Fibroblast of villous mesenchyme (primary cell): ENCODE measurements around the gene SLC22A7. TPM values are rescaled to one million over a fixed set of nuclear protein-coding genes. Genes with fewer than 3 reads are reported as not detected.

Source experiments
- DNase-seq: peaks from one replicate; pipeline ENCODE4 v3.0.0-alpha.2; 2010; ENCODE audit warnings: low read depth
- H3K4me3 ChIP-seq: 2 replicates; pipeline ENCODE4 v1.5.1; 2011; ENCODE audit warnings: low read depth, mild to moderate bottlenecking, low read length
- total RNA-seq: library from RNA; depleted of rRNA; stranded (reverse); fragments of >200 nt; gene quantifications from 2 replicates; pipeline ENCODE4 v1.2.3, GENCODE V29; 2012
- TF ChIP-seq, protein P1 (sequence below): IDR thresholded peaks from 2 replicates; pipeline ENCODE4 v1.5.1; 2012; ENCODE audit warnings: low read depth, mild to moderate bottlenecking, low read length; ENCODE audit not compliant: insufficient read depth

The SLC22A7 gene
- total RNA-seq, 1 donor, result not detected

DNA sequence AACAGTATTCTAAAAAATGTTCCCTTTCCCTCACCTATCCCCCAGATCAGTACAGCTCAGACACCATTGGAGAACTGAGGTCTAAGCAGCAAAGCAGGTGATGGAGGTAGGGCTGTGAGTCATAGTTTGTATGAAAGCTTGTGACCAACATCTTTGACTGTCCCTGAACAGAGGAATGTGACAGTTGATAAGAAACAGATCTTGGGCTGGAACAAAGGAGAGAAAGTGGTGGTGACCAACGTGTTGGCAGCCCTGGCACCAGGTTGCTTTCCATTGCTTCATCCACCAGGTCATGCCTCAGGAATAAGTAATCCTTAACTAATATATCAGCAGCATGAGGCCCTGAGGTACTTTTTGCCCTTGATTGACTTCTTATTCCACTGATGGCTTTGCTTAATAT, 30.5 kb downstream of the SLC22A7 start:
- DNase-seq, result no peak
- no peak overlapping the region for H3K4me3 ChIP-seq
- TF ChIP-seq, protein P1, sequence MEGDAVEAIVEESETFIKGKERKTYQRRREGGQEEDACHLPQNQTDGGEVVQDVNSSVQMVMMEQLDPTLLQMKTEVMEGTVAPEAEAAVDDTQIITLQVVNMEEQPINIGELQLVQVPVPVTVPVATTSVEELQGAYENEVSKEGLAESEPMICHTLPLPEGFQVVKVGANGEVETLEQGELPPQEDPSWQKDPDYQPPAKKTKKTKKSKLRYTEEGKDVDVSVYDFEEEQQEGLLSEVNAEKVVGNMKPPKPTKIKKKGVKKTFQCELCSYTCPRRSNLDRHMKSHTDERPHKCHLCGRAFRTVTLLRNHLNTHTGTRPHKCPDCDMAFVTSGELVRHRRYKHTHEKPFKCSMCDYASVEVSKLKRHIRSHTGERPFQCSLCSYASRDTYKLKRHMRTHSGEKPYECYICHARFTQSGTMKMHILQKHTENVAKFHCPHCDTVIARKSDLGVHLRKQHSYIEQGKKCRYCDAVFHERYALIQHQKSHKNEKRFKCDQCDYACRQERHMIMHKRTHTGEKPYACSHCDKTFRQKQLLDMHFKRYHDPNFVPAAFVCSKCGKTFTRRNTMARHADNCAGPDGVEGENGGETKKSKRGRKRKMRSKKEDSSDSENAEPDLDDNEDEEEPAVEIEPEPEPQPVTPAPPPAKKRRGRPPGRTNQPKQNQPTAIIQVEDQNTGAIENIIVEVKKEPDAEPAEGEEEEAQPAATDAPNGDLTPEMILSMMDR, result no peak

DNA sequence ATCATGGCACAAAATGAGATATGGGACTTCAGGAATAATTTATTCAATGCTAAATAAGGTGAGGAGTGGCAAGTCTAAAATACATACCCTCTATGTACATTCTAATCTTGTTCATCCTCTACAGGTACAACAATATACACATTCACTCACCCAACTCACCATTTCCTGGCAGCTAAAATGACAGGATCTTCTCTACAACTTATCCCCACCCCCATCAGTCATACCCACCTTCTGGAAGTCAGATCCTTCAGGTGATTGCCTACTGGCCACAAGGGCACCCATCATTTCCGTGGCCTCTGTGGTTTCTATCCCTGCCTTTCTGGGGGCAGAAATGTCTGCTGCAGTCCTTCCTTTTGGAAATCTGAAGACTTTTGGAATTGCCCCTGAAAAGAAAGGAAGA, 33.4 kb downstream of the SLC22A7 start:
- no peak for DNase-seq
- no peak overlapping the region for H3K4me3 ChIP-seq
- TF ChIP-seq, protein P1, result no peak

DNA sequence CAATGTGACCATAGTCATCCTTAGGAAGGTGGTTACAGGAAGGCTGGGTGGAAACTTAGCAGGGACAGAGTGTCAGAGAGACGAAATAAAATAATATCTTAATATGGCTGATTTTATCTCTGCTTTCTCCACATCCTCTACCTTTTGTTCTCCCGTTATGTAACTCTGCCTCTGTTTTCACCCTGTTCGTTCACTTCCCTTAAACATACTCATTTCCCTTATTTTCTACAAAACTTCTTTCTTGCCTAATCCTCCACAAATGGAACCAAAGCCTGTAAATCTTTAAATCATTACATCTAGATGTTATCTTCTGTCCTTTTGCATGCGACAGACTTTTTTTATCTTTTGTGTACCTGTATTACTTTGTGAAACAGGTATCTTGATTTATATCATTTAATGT, 33.8 kb downstream of the SLC22A7 start:
- H3K4me3 ChIP-seq, result no peak overlapping the region
- DNase-seq, result no peak
- TF ChIP-seq, protein P1, result no peak

DNA sequence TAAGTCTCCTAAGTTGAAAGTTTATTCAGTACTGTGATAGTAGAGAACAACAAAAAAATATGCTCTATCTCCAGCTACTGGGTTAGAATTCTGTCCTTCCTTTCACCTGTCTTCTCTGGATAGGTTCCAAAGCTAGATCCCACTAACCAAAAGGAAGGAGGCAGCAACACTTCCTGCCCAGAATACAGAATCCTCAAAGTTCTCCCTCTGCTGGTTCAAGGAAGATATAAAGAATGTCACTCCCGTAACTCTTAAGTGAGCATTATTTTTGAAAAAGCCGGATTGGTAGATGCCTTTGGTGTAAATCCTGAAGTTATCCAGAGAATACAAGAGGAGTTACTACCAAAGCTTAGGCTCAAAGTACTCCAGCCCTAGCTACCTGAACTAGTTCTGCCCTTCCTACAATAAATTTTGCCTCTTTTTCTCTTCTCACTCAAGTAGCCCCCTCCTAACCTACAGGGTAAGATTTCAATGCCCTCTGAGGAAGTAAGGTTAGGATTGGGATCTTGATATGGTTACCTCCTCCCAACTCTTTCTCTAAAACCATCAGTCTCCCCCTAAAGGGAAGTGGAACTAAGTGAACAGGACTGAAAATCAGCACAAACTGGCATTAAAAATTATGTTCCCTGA, 36.5 kb downstream of the SLC22A7 start:
- TF ChIP-seq, protein P1, result peak; percentile 70
- peak; percentile 62 for DNase-seq
- H3K4me3 ChIP-seq, result no peak overlapping the region

DNA sequence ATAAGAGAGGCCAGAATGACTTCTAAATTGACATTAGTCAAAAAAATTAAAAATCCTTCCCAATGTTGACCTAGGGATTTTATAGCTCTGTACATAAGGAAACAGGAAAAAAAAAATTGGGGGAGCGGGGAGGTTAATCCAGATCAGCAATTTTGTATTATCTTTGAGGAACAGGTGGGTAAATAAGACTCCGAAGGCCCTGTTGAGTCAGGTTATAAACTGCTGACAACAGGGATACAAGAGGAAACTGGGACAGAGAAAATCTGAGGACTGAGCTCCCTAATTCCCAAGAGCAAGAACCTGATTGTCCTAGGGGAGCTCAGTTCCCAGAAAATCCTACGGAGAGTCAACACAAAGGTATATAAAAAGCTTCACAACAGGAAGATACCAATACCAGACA, 37.4 kb downstream of the SLC22A7 start:
- TF ChIP-seq, protein P1, result no peak
- no peak for DNase-seq
- H3K4me3 ChIP-seq, result no peak overlapping the region

DNA sequence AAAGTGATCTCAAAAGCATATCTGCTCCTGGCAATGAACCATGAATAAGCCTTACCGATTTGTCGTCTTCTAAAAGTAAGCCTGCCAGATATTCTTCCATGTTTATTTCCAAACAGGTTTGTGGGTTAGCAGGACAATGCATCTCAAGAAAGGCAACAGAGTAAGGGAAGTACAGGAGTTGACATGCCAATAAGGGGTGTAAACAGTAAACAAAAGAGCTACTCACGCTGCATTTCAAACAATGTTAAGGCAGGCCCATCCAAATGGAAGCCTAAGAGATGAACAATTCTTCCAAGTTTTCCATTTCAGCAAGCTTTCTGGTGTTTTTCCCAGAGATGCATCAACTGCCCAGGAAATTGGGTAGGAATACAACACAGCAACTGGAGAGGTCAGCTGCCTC, 38.3 kb downstream of the SLC22A7 start:
- DNase-seq, result peak; percentile 14
- no peak overlapping the region for H3K4me3 ChIP-seq
- TF ChIP-seq, protein P1, result no peak

GRCh38 chr6:43338243-43338642, 40.2 kb downstream of the SLC22A7 start:
- DNase-seq, result no peak
- TF ChIP-seq, protein P1, result no peak
- H3K4me3 ChIP-seq, result no peak overlapping the region
